Kidney glomerular epithelial cell (primary cell): ENCODE data around the gene PLPP7.
A peak's percentile ranks its signal among the peaks of the same experiment; 100 is the strongest.
"Not testable (repeated sequence)": the region's sequence is repeated elsewhere in the genome, so short reads cannot be mapped to it uniquely, and the experiment has no call there.

Source experiments
- DNase-seq: peaks from one replicate; lab custom pipeline; 2025; lab: John Stamatoyannopoulos, UW

Gene PLPP7

GRCh38 chr9:131331996-131332395 is 42.5 kb downstream of the PLPP7 start:
- not testable (repeated sequence) for DNase-seq

- no peak for DNase-seq
Observed at GRCh38 chr9:131333771-131334628, 44.5 kb downstream of the PLPP7 start.

GRCh38 chr9:131334629-131335367 is 45.3 kb downstream of the PLPP7 start:
- DNase-seq, result no peak

GRCh38 chr9:131335368-131335755 is 45.8 kb downstream of the PLPP7 start:
- DNase-seq, result no peak

- DNase-seq, result no peak
Observed at GRCh38 chr9:131337131-131337848, 47.8 kb downstream of the PLPP7 start.

- DNase-seq, result not testable (repeated sequence)
Observed at GRCh38 chr9:131339212-131339611, 49.7 kb downstream of the PLPP7 start.

GRCh38 chr9:131344931-131345535 is 55.5 kb downstream of the PLPP7 start:
- not testable (repeated sequence) for DNase-seq

- DNase-seq, result no peak
Observed at GRCh38 chr9:131346559-131346958, 57.0 kb downstream of the PLPP7 start.

- DNase-seq, result no peak
Observed at GRCh38 chr9:131347376-131348020, 58.0 kb downstream of the PLPP7 start.

- no peak for DNase-seq
Observed at GRCh38 chr9:131348631-131349521, 59.4 kb downstream of the PLPP7 start.

- no peak for DNase-seq
Observed at GRCh38 chr9:131349522-131349880, 60.0 kb downstream of the PLPP7 start.

- DNase-seq, result peak; percentile 68
Observed at GRCh38 chr9:131349881-131350563, 60.5 kb downstream of the PLPP7 start.

GRCh38 chr9:131356479-131356878 is 67.0 kb downstream of the PLPP7 start:
- not testable (repeated sequence) for DNase-seq

GRCh38 chr9:131358556-131358955 is 69.0 kb downstream of the PLPP7 start:
- no peak for DNase-seq
